Stimulated activated CD4-positive, alpha-beta T cell treated with anti-CD3 and anti-CD28 coated beads, TNF-alpha, amount 100 ng/mL, for 24 hours (primary cell): Measurements from ENCODE around the gene SERPINA9.

ENCODE experiments used
- DNase-seq, 3 experiments: peaks; one replicate each; pipeline ENCODE4 v3.0.0-alpha.2; 2020; ENCODE audit warnings: low read depth in 3 of 3

Gene SERPINA9

DNA sequence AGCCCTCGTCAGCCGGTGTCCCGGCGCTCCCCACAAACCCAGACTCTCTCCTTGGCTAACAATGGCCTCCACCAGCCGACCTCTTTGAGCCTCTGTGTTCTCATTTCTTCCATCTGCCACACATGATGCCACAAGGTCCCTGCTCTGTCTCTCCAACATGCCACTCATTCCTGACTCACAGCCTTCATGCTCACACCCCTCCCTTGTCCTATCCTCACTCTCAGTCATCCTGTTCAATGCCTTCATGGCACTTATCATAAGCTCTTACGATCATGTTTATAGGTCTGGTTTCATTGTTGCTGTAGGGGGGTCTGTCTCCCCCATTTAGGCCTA, 13.8 kb downstream of the SERPINA9 start:
- no peak for DNase-seq

DNA sequence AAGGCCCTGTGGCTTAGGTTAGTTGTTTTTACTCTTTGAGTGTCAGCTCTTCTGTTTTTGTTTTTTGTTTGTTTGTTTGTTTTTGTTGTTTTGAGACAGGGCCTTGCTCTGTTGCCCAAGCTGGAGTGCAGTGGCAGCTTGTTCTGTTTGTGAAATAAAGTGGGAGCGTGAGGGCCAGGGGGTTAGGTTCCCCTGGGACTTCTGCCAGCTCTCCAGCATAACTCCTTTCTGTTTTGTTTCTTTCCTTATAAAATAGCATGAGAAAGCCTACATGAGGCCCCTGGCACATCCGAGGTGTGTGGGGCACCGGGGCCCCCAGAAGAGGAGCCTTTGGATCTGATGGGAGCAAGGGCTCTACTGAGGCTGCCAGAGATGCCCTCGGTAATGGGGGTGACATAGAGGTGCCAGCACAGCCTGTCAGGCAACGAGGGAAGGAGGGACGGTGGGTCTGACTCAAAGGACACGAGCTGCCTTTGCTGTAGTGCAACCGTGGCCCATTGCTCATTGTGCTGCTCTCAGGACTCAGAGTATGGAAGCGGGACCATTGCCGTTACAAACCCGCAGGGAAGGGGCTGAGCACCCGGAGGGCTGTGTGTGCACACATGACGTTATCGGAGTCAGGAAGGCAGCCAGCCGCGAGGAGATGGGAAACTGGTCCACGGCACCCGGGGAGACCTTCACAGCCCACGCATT, 14.3 kb downstream of the SERPINA9 start:
- no peak for DNase-seq

DNA sequence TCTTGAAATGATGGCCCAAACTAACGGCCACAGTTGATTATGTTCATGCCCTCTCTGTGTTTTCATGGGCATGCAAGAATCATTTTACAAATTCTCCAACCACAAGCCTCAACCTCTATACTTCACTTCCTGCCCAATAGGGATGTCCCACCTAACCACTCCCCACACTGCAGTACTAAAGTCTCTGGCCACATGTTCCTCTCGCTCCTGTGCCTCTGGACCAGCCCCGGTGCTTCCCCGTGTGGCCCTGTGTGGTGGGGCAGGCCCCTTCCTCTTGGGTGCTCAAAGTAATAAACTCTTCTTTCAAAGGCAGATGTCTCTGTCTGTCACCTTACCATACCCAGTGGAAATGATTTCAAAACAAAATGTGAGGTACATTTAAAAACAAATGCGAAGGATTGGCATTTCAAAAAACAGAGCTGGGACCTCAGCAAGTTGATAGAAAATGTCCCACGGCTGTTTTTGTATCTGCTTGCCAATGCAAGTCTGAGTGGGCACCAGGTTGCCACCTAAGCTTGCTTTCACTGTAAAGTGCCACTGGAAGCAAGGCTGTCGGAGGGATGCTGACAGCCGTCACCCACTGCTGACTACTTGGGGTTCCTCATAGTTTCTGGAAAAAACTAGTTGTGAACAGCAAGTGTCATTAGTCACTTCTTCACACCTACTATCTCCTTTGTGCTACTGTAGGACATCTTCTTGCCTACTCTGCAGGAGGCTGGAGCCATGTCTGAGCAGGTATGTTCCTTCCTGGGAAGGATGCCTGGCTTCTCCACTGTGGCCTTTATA, 15.2 kb downstream of the SERPINA9 start:
- DNase-seq, result no peak

DNA sequence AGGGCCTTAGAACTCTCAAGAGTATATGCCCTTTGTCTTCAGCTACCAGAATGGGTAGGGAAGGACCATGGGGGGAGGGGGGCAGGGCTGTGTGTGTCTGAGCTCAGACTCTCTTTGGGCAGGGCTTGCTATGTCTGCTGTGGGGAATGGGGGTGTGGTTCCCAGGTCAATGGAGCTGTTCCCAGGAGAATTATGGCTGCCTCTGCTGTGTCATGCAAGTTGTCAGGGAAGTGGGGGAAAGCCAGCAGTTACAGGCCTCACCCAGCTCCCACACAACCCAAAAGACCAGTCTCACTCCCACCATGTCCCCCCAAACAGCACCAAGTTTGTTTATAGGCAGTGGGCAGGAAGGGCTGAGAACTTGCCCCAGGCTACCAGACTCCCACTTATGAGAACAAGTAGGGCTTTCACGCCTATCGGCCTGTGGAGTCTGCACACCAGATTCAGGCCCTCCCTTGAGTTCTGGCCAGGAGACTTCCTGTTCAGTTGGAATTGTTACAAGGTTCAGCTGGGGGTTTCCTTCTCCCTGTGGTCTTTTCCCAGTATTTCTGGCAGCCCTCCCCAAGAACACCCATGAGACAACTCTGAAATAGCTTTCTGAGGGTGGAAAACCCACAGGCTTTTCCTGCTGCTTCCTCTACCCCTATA, 17.3 kb downstream of the SERPINA9 start:
- DNase-seq, result no peak

DNA sequence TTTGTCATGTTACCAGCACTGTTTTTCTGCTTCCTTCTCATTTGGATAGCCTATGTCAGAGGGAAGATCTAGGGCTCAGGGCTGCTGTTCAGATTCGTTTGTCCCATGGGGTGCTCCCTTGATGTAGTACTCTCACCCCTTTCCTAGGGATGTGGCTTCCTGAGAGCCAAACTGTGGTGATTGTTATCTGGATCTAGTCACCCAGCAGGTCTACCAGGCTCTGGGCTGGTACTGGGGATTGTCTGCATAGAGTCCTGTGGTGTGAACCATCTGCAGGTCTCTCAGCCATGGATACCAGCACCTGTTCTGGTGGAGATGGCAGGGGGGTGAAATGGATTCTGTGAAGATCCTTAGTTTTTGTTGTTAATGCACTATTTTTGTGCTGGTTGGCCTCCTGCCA, 17.9 kb downstream of the SERPINA9 start:
- no peak for DNase-seq

DNA sequence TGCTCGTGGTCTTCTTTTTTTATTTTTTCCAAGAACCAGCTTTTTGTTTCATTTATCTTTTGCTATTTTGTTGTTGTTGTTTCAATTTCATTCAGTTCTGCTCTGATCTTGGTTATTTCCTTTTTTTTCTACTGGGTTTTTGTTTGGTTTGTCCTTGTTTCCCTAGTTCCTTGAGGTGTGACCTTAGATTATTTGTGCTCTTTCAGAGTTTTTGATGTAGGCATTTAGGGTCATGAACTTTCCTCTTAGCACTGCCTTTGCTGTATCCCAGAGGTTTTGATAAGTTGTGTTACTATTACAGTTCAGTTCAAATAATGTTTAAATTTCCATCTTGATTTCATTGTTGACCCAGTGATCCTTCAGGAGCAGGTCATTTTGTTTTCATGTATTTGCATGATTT, 20.1 kb downstream of the SERPINA9 start:
- no peak for DNase-seq

DNA sequence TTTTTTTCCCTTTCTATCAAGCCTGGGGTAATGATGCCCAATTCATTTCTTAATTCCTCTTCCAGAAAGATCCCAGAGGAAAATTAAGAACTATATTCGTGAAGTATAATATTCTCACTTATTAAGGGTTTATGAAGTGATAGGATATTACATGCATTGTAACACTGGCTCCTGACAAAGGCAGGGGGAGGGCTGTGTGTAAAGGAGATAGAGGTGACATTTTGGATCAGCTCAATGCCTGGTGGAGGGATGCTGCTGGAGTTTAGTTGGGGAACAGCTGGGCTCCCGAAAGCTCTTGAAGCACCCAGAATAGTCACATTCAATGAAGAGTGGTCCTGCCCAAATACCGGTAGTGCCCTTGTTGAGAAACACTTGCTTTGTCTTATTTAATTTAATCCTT, 24.2 kb downstream of the SERPINA9 start:
- DNase-seq, result no peak

DNA sequence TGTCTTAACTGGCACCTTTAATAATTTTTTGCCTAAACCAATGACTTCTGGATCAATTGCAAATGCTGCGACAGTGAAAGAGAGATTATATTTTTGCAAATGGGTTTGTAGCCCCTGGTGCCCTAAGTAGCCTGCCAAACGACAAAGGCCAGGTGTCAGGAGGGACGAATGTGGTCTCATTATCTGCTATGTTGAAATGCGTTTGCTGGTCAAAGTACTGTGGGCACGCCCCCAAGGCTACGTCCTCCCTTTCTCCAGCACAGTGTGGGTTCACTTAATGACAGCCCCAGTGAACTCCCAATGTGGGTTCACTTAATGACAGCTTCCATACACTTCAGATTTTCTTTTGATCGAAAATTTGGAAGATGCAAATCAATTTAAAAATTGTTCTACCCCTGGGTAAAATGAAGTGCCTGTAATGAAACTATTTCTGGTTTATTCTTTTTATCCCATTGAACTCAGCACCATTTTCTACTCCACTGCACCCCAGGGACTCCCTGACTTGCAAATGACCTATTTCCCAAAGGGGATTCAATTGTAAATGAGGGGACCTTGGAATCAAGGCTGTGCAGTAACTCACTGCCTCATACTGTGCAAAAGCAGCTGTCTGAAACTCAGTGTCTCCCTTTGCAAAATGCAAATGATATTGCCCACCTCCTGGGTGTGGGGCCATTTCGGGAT, 24.8 kb downstream of the SERPINA9 start:
- no peak for DNase-seq

DNA sequence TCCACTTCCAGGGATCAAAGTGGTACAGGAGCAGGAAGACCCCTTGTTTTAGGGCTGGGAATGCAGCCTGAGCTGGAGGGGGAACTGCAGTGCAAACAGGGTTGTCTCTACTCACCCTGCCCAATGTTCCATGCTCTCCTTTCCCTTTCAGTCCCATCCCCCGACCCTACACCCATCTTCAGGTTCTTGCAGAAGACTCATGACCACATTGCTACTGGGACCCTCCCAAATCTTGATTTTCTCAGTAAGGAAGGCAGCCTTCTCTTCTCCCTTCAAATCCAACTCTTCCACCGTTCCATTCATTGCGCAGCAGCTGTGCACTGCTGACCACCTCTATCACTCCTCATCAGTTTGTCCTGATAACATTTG, 25.3 kb downstream of the SERPINA9 start:
- no peak for DNase-seq

DNA sequence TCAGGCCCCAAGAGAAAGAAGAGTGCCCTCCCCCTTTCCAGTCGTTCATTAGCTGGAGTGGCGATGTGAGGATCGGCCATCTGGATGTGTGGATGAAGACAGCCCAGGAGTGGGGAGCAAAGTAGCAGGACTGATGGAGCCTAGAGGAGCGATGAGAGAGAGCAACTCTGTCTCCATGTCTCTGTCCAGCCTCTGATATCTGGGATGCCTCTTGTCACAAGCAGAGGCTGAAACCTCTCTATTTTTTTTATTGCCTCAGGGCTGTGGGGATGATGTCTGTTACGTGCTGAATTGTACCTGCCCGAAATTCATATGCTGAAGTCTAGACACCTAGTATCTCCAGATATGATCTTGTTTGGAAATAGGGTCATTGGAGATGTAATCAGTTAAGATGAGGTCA, 26.1 kb downstream of the SERPINA9 start:
- no peak for DNase-seq

DNA sequence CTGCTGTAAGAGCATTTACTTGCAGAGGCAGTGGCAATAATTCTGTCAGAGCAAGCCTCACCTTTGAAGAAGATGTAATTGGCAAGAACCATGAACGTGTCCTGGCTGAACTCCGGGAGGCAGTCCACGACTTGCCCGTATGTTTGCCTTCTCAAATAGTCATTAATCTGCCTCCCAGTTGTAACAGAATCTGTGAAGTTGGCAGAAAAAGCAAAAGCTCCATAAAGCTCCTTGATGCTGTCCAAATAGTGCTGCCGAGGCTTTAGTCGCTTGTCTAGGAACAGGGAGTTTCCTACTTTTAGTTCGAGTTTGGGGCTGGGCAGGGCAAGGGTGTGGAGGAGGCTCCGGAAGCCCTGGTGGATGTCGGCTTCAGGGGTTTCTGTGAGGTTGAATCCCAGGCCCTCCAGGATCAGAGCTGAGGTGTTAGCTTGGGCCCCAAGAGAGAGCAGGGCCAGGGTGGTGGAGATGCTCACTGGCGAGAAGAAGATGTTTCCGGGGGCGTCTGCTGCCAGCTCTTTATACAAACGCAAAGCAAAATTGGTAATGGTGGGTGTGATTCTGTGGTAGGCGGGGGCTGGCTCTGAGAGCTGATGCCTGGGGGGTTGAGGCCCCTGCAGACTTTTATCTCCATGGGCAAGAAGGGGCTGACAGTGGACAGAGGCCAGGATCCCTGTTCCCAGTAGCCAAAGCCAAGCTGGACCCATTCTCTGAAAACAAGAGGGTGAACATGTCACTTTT, 27.8 kb downstream of the SERPINA9 start:
- DNase-seq, result no peak

DNA sequence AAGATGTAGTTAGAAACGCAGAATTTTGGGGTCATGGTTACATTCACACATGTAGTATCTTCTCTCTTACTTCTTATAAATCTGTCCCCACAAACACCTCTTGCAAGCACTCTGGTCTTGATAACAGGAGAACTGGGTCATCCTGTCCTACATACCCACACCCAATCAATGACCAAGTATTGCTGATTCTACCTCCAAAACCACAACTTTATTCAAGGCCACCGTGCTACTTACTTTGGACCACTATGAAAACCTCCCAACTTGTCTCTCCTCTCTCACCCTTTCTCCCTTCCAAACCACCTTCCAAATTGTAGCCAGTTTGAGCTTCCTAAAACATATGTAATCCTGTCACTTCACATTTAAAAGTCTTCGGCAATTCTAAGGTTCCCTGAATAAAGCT, 28.8 kb downstream of the SERPINA9 start:
- DNase-seq, result no peak

DNA sequence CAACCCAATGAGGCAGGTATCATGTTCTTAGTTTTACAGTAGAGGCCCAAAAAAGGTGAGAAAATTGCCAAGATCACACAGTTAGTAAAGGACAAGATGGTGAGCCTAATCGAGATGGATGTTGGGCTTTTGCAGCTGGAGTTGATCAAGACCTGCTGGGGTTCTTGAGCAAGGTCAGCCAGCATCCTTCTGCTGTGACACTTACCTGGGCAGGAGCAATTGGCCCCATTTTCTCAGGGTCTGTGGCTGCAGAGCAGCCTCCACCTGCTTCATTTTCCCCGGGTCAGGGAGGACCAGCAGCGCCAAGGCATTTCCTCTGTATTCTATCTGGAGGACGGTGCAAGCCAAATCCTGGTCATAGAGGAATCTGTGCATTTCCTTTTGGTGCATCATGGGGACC, 29.9 kb downstream of the SERPINA9 start:
- no peak for DNase-seq

DNA sequence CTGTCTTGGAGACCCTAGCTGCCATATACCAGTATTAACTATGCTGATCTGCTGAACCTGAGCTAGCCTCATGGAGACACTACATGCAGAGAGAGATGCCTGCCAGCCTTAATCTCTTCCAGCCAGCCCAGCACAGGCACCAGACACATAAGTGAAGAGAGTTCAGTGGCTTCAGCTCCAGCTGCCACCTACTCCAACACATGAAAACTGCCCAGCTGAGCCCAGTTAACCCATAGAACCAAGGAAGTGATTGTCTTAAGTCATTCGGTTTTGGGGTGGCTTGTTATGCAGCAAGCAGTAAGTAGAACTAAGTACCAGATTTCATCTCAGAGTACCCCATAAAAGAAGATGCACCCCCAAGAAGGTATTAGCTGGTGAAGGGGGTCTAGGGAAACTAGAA, 31.0 kb downstream of the SERPINA9 start:
- DNase-seq, result no peak

DNA sequence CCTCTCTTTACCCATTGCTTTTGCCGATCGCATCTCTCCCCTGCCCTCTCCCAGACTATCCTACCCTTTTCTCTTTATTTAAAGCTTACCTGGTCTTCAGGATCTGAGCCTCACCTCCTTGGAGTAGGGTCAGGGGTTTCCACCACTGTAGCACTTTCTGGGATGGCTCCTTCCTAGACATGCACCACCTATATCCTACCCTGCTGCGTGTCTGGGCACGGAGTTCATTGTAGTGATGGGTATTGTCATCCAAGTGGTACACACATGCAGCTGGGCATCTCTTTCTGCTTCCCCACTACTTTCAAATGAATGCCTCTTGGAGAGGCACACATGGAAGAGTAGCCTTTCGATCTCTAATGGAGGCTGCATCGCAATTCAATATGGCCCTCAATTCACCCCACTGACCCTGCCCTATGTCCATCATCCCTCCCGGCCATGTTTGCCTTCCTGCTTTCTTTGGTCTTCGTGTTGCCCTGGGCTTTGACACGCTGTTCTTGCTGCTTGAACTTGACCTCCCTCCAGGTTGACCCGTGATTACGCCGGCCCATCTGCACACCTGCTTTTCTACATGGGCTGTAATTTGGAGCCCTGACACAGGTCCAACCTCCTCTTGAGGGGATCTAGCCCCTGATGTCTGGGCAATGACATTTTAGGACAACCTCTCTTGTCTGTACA, 34.3 kb downstream of the SERPINA9 start:
- DNase-seq, result no peak

DNA sequence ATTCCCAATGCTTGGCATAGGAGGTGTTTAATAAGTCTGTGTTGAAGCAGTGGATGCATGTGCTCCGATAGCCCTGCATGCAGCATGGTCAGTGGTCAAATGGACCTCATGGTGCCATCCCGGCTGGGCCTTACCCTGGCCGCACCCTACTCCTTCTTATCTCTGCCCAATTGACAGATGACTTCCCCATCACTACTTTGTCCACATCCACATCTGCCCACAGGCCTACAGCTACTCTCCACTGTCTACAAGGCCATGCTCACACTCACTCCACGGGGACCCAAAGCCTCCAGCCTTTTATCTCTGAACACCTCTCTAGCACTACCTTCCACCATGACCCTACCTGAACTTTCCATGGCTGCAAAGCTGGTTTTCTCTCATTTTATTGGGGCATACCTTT, 34.9 kb downstream of the SERPINA9 start:
- no peak for DNase-seq

DNA sequence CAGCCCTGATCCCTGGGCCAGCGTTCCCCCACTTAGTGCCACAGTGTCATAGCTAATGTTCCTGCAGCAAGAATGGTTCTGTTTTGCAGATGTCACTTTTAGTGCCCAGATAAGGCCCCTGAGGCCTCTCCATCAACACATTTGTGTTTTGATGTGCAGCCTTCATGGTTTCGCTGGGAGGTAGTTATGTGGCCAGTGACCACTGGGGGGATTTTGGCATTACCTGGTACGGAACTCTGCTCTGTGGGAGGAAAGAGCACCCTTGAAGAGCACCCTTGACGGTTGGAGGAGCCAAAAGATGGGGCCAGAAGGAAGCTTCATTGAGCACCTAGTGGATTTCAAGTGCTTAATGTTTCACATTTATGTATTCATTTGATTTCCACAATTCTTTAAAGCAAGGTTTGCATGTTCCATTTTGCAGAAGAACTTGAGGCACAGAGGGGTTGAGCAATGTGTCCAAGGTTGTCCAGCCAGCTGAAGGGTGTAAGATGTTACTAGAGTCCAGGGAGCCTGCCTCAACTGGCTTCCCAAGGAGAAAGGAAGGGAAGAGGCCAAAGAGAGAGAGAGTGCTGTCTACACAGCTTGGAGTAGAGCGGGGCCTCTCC, 36.4 kb downstream of the SERPINA9 start:
- DNase-seq, result no peak

DNA sequence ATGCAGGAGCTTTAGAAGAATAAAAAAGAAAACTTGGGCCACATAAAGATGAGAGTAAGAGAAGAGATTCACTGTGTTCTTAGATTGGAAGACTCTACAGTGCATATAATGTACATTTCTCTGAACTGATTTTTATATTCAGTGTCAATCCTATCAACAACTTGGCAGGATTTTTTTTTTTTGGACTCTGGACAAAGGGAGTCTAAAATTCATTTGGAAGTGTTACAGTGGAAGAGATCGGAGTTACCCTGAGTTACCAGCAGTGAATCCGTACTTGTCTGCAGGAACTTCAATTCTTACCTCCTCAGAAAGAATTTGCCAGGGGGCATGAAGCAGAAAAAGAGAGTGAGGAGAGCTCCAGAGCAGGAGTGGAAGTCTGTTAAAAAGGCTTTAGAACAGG, 47.4 kb downstream of the SERPINA9 start:
- DNase-seq, result no peak

DNA sequence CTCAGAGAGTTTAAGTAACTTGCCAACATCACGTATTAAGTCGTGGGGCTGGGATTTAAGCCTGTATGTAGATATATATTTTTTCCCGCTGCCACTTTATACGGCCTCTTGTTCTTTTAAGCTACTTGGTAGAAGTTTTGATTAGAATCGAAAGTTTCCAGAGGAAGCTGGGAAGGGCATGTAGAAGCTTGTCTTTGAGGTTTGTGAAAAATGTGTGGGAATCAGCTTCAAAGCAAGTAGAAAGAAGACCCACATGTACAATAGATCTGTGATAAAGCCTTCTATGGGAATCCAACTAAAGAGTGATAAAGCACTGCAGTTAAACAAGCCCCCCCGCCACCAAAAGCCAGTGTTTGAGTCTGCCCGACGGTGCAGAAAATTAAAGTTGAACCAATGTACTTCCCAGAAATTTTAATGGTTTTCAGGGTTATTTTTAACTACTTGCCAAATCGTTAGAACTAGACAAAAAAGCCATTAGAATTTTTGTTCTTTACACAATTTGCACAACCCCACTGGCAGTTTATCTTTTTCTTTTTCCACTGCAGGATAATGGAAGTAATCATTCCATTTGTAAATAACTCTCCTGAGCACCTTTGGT, 48.9 kb downstream of the SERPINA9 start:
- DNase-seq, result no peak

DNA sequence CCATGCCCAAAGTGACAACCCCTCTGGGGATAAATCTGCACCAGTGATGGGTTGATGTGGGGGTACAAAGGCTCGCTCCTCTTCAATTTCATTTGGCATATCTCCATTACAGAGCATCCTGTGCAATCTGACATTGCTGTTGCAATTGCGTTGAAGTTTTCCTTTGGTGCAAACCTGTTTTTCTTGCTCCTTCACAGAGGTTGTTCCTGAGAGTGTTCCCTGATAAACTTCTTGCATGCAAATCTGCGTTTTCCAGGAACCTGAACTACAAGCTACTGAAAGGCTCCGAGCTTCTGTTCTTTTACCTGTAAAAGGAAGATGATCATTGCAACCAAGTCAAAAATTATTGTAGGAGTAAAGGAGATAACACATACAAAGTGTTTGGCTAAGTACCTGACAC, 49.5 kb downstream of the SERPINA9 start:
- DNase-seq, result no peak

DNA sequence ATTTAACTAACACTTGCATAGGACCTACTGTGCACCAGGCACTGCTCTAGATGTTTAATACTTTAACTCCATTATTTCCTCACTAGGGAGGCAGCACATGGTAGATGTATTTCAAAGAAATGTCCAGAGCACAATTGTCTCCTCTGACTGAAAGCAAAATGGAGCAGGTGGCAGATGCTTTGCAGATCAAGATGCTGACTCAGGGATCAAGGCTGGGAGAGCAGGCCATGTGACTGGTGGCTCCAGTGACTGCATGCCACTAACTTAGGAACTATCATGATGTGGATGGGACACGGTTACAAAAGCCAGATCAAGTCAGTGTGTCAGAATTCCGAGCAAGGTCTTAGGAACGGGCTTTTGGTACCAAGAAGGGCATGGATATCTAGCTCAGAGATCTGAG, 51.6 kb downstream of the SERPINA9 start:
- no peak for DNase-seq
